Mucosa of descending colon (tissue), 3 donors: ENCODE data around the gene LAMC1. TPM values are rescaled to one million over a fixed set of nuclear protein-coding genes. Genes with fewer than 3 reads are reported as not detected.

Source experiments
- ATAC-seq: fragments of 200-7000 bp; cut with Tn5 transposase; one replicate; pipeline ENCODE4 v1.9.1; 2020; ENCODE audit warnings: mild to moderate bottlenecking, moderate library complexity
- DNase-seq, 3 donors: peaks; one replicate each; pipeline ENCODE4 v3.0.0-alpha.2; 2020
- H3K36me3 ChIP-seq: fragments of 200-600 bp; one replicate; pipeline ENCODE4 v1.8.0; 2021; ENCODE audit warnings: low read depth, mild to moderate bottlenecking
- H3K4me1 ChIP-seq: fragments of 200-600 bp; one replicate; pipeline ENCODE4 v1.8.0; 2021; ENCODE audit warnings: low read depth, mild to moderate bottlenecking
- H3K4me3 ChIP-seq: fragments of 200-600 bp; one replicate; pipeline ENCODE4 v1.8.0; 2021; ENCODE audit warnings: mild to moderate bottlenecking
- H3K9me3 ChIP-seq: fragments of 200-600 bp; one replicate; pipeline ENCODE4 v1.8.0; 2021; ENCODE audit warnings: mild to moderate bottlenecking
- intact Hi-C, 2 donors: fragments of 100-400 bp; cut with DNase I in 1 of 2; cut with micrococcal nuclease in 1 of 2; formaldehyde crosslinking; loops; one replicate each; pipeline versions ENCODE4 v1.11.0 to v1.11.1; 2022; cut with DNase I, micrococcal nuclease
- total RNA-seq, 3 donors: library from RNA; stranded (reverse); fragmentation: NEBNext Ultra II Directional in 2 of 3; extraction: Animal tissue kit (Norgen Biotek cat#: 25700) in 2 of 3; gene quantifications; one replicate each; pipeline versions ENCODE4 v1.2.1 to v1.2.4, GENCODE V29; 2021 to 2023
- TF ChIP-seq, protein P1 (sequence below): fragments of 200-600 bp; IDR thresholded peaks from one replicate; pipeline ENCODE4 v1.8.0; 2022; ENCODE audit warnings: antibody characterized with exemption, mild to moderate bottlenecking
- donor health status: DM: no; HTN: no; CAD: no; lungs with moderate emphysema.
- donor health status: DM: no; HTN: no; CAD: no.
- donor health status: DM: no; HTN: yes; CAD: no.

The LAMC1 gene
- total RNA-seq, 3 donors from 2014 or later = 22.5 to 137 (median 46.7) TPM

GRCh38 chr1:183185941-183186490, 162.8 kb downstream of the LAMC1 start, which contains the start of gene LAMC2:
Gene LAMC2, plus strand, starts transcription at chr1:183186264. Its CDS starts 89 bp downstream, at chr1:183186353.
- DNase-seq (peak; percentile 78 to 83 (median 80)), ATAC-seq (peak; percentile 95)
- Histone ChIP-seq H3K9me3 (no peaks in the 10 kb centered on the region), H3K4me3 (peak within 1 kb of the TSS; percentile 23), H3K4me1 (peaks cover 4% of the 10 kb centered on the region), H3K36me3 (no peaks in the 10 kb centered on the region)
- TF ChIP-seq, protein P1, sequence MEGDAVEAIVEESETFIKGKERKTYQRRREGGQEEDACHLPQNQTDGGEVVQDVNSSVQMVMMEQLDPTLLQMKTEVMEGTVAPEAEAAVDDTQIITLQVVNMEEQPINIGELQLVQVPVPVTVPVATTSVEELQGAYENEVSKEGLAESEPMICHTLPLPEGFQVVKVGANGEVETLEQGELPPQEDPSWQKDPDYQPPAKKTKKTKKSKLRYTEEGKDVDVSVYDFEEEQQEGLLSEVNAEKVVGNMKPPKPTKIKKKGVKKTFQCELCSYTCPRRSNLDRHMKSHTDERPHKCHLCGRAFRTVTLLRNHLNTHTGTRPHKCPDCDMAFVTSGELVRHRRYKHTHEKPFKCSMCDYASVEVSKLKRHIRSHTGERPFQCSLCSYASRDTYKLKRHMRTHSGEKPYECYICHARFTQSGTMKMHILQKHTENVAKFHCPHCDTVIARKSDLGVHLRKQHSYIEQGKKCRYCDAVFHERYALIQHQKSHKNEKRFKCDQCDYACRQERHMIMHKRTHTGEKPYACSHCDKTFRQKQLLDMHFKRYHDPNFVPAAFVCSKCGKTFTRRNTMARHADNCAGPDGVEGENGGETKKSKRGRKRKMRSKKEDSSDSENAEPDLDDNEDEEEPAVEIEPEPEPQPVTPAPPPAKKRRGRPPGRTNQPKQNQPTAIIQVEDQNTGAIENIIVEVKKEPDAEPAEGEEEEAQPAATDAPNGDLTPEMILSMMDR = peak; percentile 31
- intact Hi-C loops = no loop called here

DNA sequence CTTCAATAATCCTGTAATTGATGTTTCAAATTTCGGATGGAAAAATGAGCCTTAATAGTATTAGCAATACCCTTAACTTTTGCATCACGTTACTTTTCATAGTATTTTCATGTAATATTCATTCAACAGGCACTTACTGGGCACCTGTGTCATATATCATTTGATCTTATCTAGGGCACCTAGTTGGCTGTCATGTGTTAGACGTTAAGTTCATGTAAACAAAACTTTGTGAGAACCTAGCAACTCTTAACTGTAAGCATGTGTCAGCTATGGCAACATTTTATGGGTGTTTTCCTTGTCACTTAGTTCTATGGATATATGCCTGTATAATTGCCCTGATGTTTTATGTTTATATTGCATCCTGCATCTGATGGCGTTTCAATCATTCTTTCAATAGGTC, 163.6 kb downstream of the LAMC1 start:
- no peak for DNase-seq
- intact Hi-C loops = no loop called here
- Histone ChIP-seq H3K9me3 (no peaks in the 10 kb centered on the region), H3K4me3 (no peak overlapping the region), H3K4me1 (peaks cover 4% of the 10 kb centered on the region), H3K36me3 (no peaks in the 10 kb centered on the region)
- TF ChIP-seq, protein P1 = no peak
- ATAC-seq = peak; percentile 83

- no peak overlapping the region for H3K4me3 ChIP-seq
- H3K4me1 ChIP-seq = peaks cover 4% of the 10 kb centered on the region
- H3K9me3 ChIP-seq = no peaks in the 10 kb centered on the region
- no peak for ATAC-seq
- intact Hi-C loops = no loop called here
- DNase-seq = no peak
- TF ChIP-seq, protein P1 = no peak
- no peaks in the 10 kb centered on the region for H3K36me3 ChIP-seq
Observed at GRCh38 chr1:183188240-183188639, 165.0 kb downstream of the LAMC1 start.

GRCh38 chr1:183191833-183192232, 168.6 kb downstream of the LAMC1 start:
- Histone ChIP-seq H3K36me3 (no peaks in the 10 kb centered on the region), H3K4me1 (peaks cover 8% of the 10 kb centered on the region), H3K4me3 (no peak overlapping the region), H3K9me3 (no peaks in the 10 kb centered on the region)
- no peak for DNase-seq
- ATAC-seq = no peak
- TF ChIP-seq, protein P1 = no peak
- intact Hi-C loops = no loop called here

GRCh38 chr1:183193963-183194525, 170.8 kb downstream of the LAMC1 start:
- DNase-seq (no peak), ATAC-seq (no peak)
- intact Hi-C loops = no loop called here
- Histone ChIP-seq H3K4me1 (peaks cover 4% of the 10 kb centered on the region), H3K36me3 (no peaks in the 10 kb centered on the region), H3K9me3 (no peaks in the 10 kb centered on the region), H3K4me3 (no peak overlapping the region)
- TF ChIP-seq, protein P1 = no peak
